Esophagus muscularis mucosa (tissue), 4 donors: Measurements from ENCODE around the gene TIMM23B.
"Not testable (repeated sequence)": the region's sequence is repeated elsewhere in the genome, so short reads cannot be mapped to it uniquely, and the experiment has no call there.

Source experiments
- CTCF ChIP-seq, 3 experiments: fragments of 200-600 bp in 2 of 3; fragments of 450-650 bp in 1 of 3; sonication (generic) in 2 of 3; IDR thresholded peaks; one replicate each; pipeline ENCODE4 v1.5.1; 2017 to 2019; ENCODE audit warnings: antibody characterized with exemption in 3 of 3, mild to moderate bottlenecking in 2 of 3, moderate library complexity in 1 of 3
- EP300 ChIP-seq: sonication (generic); formaldehyde crosslinking; IDR thresholded peaks from one replicate; pipeline ENCODE4 v1.6.1; 2017; ENCODE audit warnings: antibody characterized with exemption
- POLR2AphosphoS5 ChIP-seq, 2 donors: sonication (generic); formaldehyde crosslinking; IDR thresholded peaks; one replicate each; pipeline ENCODE4 v1.6.1; 2017; ENCODE audit warnings: antibody characterized with exemption in 2 of 2

GRCh38 chr10:50017646-50018045 is 75.8 kb downstream of the TIMM23B start:
- not testable (repeated sequence) for TF ChIP-seq CTCF (IDR thresholded peaks at IDR 0.05); POLR2AphosphoS5 (IDR thresholded peaks at IDR 0.05); EP300
